Measurements from ENCODE around the gene CPT1A.
A peak's percentile ranks its signal among the peaks of the same experiment; 100 is the strongest.

Gene CPT1A

GRCh38 chr11:68831124-68831523 lies 10.6 kb downstream of the CPT1A start:
- DNase-seq (ENCODE audit: low read depth), result no peak

- DNase-seq (ENCODE audit: low read depth), result no peak
These were observed 12.1 kb downstream of the CPT1A start for GRCh38 chr11:68829581-68829980.

GRCh38 chr11:68828957-68829356 lies 12.8 kb downstream of the CPT1A start:
- DNase-seq (ENCODE audit: low read depth), result no peak

- no peak for DNase-seq (ENCODE audit: low read depth)
These were observed 13.4 kb downstream of the CPT1A start for GRCh38 chr11:68828155-68828931.

- no peak for DNase-seq (ENCODE audit: low read depth)
These were observed 14.0 kb downstream of the CPT1A start for GRCh38 chr11:68827733-68828132.

GRCh38 chr11:68826726-68827125 lies 15.0 kb downstream of the CPT1A start:
- DNase-seq (ENCODE audit: low read depth), result no peak

- DNase-seq (ENCODE audit: low read depth), result peak; percentile 45
These were observed 16.1 kb downstream of the CPT1A start for GRCh38 chr11:68825571-68825970.

GRCh38 chr11:68822546-68822945 lies 19.2 kb downstream of the CPT1A start:
- no peak for DNase-seq (ENCODE audit: low read depth)

- no peak for DNase-seq (ENCODE audit: low read depth)
These were observed 20.0 kb downstream of the CPT1A start for GRCh38 chr11:68821670-68822069.

GRCh38 chr11:68819362-68819761 lies 22.4 kb downstream of the CPT1A start:
- no peak for DNase-seq (ENCODE audit: low read depth)

- no peak for DNase-seq (ENCODE audit: low read depth)
These were observed 23.5 kb downstream of the CPT1A start for GRCh38 chr11:68818181-68818580.

GRCh38 chr11:68817554-68817953 lies 24.2 kb downstream of the CPT1A start:
- DNase-seq (ENCODE audit: low read depth), result no peak

GRCh38 chr11:68816917-68817419 lies 24.7 kb downstream of the CPT1A start:
- no peak for DNase-seq (ENCODE audit: low read depth)

- DNase-seq (ENCODE audit: low read depth), result no peak
These were observed 25.4 kb downstream of the CPT1A start for GRCh38 chr11:68816251-68816776.

- no peak for DNase-seq (ENCODE audit: low read depth)
These were observed 27.9 kb downstream of the CPT1A start for GRCh38 chr11:68813773-68814172.

- no peak for DNase-seq (ENCODE audit: low read depth)
These were observed 29.2 kb downstream of the CPT1A start for GRCh38 chr11:68812526-68812925.

- peak; percentile 30 for DNase-seq (ENCODE audit: low read depth)
These were observed 31.6 kb downstream of the CPT1A start for GRCh38 chr11:68810164-68810563.

- DNase-seq (ENCODE audit: low read depth), result no peak
These were observed 32.2 kb downstream of the CPT1A start for GRCh38 chr11:68809506-68809905.

- no peak for DNase-seq (ENCODE audit: low read depth)
These were observed 32.9 kb downstream of the CPT1A start for GRCh38 chr11:68808787-68809186.

- peak; percentile 87 for DNase-seq (ENCODE audit: low read depth)
These were observed 34.5 kb downstream of the CPT1A start for GRCh38 chr11:68806931-68807844.

GRCh38 chr11:68804786-68805185 lies 36.9 kb downstream of the CPT1A start:
- DNase-seq (ENCODE audit: low read depth), result no peak

- DNase-seq (ENCODE audit: low read depth), result no peak
These were observed 38.0 kb downstream of the CPT1A start for GRCh38 chr11:68803766-68804165.
